Femur (tissue), 1 donor: ENCODE data around the gene GMPR2.
A peak's percentile ranks its signal among the peaks of the same experiment; 100 is the strongest.

Source experiments
- DNase-seq: peaks from one replicate; pipeline ENCODE4 v3.0.0-alpha.2; 2017

GMPR2 gene

DNA sequence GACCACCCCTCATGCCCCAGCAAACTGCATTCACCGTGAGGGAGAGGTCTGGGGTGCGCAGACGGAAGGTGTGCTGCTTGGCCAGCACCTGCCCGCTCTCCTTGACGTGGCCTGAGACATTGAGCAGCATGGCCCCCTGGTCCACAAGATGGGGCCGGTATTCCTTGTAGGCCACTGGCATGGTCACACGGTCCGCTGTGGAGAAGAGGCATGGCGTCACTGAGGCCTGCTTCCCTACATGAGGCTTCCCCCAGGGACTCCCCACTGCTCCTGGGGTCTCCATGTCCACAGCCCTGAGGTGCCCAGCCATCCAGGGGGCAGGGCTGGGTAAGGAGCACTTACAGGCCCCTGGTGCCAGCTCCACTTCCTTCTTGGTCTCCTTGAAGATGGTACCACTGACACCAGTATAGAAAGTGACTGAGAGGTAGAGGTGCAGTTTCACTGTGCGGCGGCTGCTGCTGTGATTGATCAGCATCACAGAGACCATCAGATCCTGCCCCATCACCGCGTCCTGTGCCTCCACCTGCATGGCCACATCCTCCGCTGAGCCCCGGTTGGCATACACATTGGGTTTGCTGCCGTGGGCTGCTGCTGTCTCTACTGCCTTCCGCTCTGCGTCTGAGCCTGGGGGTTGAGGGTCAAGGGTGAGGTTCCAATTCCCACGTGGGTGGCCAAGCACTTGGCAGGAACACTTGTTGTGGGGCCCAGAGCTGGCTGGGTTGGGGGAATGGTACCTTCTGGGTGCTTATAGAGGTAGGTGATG, 22.1 kb downstream of the GMPR2 start:
- DNase-seq: no peak

DNA sequence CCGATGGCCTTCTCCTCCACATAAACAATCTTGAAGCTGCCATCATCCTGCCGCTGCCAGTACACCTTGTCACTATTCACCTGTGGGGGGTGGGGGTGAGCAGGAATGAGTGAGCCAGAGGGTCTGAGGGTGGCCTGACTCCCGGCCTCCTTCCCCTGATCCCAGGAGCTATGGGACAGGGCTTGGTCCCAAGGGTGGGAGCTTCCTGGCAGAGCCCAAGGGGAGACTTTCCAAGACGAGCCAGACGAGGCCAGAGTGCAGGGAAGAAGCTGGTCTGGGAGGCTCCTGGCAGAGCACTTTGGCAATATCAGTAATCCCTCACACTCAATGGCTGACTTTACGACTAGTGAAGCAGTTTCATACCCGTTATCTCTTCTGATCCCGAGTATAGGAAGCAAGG, 22.7 kb downstream of the GMPR2 start:
- no peak for DNase-seq

- no peak for DNase-seq
Observed at GRCh38 chr14:24255931-24256711, 23.4 kb downstream of the GMPR2 start.

DNA sequence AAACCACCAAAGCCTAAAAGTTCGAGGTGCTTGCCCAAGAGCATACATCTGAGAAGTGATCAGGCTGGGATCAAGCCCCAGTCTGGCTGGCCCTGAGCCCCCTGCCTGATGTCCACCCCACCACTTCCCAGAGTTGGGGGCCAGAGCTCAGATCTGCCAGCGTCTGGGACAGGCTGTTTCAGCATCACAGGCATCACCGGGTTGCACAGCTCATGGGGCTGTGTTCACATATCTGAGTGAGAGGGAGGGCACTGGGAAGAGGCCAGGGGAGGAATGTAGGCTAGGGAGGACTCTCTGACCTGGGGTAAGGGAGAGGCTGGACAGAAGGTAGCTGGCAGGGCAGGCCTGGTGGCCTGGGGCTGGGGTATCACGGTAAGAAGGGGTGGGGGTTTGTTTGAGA, 24.2 kb downstream of the GMPR2 start:
- no peak for DNase-seq

GRCh38 chr14:24258119-24258518, 25.4 kb downstream of the GMPR2 start:
- no peak for DNase-seq

- DNase-seq: no peak
Observed at GRCh38 chr14:24258548-24259265, 26.0 kb downstream of the GMPR2 start.

- peak; percentile 62 for DNase-seq
Observed at GRCh38 chr14:24259282-24260025, 26.7 kb downstream of the GMPR2 start.

- DNase-seq: no peak
Observed at GRCh38 chr14:24260026-24260779, 27.5 kb downstream of the GMPR2 start.

- DNase-seq: no peak
Observed at GRCh38 chr14:24260780-24261157, 28.0 kb downstream of the GMPR2 start.

- DNase-seq: no peak
Observed at GRCh38 chr14:24261256-24261968, 28.7 kb downstream of the GMPR2 start.

DNA sequence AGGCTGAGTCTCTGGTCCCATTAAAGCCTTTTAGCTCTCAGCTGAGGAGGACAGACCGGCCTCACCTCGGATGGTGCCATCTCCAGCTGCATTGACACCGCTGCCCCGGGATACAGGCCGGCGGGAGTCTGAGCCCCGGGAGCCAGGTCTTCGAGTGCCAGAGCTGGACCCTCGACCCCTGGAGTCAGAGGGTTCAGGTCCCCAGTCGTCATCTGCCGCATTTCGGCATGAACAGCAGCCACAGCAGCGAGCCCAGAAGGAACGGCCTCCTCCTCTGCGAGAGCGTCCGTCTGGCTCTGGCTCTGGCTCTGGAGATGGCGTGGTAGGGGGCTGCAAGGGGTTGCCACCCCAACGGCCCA, 29.2 kb downstream of the GMPR2 start:
- DNase-seq: no peak

DNA sequence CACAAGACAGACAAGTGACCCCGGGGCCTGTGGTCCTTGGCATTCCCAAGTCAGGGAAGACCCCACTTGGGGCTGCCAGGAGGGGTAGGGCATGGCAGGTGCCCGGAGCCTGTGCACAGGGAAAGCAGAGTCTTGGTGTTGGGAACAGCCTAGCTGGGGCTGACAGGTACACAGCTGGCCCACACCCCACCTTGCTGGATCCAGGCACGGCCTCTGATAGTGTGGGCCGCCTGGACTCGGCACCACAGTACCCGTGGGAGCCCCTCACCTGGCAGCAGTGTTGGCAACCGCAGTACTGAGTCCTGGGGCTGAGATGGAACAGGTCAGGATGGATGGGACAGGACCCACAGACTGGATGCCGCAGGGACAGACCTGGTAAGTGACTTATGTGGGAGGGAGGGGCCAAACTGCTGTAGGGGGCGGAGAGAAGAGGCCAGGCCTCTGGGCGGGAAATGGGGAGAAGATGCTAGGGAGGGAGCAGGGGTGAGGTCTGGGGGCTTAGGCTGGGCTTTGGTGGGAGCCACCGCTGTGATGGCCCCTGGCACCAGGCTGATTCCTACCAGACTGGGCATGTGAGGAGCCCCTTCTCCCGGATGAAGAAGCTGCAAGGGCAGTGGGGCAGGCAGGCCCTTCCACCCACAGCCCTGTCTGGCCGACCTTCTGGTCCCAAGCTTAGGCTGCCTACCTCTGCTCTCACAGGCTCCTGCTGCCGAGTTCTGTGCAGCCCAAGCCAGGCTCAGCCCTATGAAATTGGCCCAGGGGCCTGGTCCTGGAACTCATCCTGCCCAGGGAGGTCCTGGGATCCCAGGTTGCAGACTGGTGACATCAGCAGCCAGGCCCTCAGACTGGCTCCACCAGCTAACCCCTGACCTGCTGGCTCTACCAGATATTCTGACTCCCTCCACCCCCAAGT, 30.3 kb downstream of the GMPR2 start, which contains the start of gene TGM1:
TGM1 (minus strand) TSS at position 357 of the 913 bp plus-strand sequence. CDS start 825 bp downstream, outside the sequence.
- DNase-seq: no peak

DNA sequence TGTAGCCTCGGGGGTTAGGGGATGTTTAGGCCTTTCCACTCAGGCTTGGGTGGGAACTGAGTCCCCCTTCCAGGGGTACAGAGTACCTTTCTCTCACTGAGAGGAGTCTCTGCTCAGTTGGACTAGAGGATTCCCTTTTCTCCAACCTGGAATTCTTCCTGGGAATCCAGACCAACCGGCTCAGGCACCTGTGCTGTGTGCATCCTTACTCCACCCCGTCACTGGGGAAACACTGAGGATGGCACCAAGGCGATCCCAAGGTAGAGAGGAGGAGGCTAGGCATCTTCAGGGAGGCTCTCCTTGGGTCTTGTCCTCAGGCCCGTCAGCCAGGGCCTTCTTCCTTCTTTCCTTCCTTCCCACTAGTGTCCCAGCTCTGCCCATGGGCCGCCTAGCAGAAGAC, 31.1 kb downstream of the GMPR2 start:
- no peak for DNase-seq

GRCh38 chr14:24264298-24264697, 31.6 kb downstream of the GMPR2 start:
- DNase-seq: no peak

DNA sequence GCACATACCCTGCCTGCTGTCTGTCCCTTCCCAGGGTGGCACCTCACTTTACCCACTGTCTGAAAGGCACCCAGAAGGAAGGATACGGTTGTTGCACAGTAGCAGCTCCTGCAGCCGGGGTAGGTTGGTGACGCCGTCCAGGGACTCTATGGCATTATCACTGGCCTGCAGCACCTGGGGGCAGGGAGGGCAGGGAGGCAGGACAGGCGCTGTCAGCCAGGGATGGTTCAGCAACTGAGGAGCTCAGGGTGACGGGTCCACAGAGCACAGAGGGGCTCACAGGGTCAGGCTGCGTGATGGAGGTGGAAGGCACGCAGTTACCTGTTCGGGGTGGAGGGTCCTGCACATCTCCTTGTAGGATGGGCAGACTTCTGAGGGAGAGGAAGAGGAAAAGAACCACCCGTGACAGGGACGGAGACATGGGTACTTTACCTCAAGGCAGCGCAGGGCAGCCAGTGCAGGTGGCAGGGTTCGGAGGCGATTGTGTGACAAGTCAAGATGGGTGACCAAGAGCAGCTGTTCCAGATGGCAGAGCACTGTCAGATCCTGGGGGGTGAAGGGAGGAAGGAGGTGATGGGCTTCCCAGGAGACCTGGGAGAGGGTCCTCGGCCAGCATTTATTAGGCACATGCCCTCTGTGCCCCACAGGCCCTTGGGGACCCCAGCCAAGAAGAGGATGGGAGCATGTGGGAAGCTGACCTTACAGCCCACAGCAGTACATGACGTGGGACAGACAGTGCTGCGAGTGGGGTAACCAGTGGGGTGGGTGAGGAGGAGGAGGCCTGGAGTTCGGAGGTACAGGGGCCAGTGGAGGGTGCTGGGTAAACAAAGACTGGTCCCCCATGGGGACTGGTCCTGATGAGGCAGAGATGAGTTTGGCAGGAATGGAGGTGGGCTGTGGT, 33.9 kb downstream of the GMPR2 start:
- no peak for DNase-seq

DNA sequence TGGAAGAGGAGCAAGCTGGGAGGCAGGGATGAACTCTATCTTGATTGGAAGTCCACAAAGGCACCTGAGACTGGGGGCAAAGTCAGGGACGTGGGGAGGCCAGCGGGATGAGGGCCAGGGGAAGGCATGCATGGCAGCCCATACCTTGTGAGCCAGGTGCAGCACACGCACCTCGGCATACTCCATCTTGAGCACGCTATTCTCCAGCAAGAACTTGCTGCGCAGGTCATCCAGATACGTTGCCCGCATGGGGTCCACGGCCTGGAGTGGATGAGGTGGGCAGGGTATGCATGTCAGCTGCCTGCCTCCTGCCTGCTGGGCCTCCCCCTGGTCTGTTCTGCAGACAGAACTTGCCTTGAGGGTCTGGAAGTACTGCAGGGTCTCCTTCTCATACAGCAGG, 34.8 kb downstream of the GMPR2 start:
- no peak for DNase-seq

- DNase-seq: no peak
Observed at GRCh38 chr14:24268225-24268624, 35.5 kb downstream of the GMPR2 start.

GRCh38 chr14:24269368-24269767, 36.6 kb downstream of the GMPR2 start:
- no peak for DNase-seq

DNA sequence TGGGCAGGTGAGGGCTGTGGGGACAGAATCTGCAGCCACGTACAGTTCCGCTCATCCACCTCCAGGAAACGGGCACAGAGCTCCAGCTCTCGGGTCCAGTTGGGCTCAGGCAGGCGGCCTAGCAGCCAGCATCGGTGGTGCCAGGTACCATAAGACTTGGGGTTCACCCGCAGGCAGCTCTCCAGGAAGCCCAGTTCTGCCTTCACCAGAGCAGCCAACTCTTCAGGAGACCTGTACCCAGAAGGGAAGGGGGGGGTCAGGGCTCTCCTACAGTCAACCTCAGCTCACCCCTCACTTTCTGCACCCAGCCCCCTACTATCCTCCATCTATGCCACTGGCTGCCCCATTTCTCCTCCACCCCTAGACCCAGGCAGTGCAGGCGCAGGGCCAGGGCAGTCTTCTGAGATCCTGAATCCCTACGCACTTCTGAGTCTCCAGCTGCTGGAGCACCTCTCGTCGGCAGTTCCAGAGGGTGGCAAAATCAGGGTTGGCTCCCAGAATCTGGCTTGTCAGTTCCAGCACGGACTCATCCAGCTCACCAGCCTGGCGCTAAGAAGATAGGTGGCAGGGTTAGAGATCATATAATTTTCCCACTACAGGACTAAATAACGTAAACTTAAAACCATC, 37.3 kb downstream of the GMPR2 start:
- DNase-seq: no peak
